Islet of Langerhans (tissue), 1 donor: Measurements from ENCODE around the gene URI1.

Source experiments
- FAIRE-seq: peaks from one replicate; lab custom pipeline; 2011; peaks lifted over from hg19 to GRCh38; lab: Jason Lieb, UNC

URI1 gene

GRCh38 chr19:30059741-30060457 is 117.9 kb downstream of the URI1 start:
- no peak for FAIRE-seq

- no peak for FAIRE-seq
Observed at GRCh38 chr19:30060531-30061222, 118.6 kb downstream of the URI1 start.

GRCh38 chr19:30061223-30062064 is 119.4 kb downstream of the URI1 start:
- FAIRE-seq, result no peak

GRCh38 chr19:30062065-30062906 is 120.2 kb downstream of the URI1 start:
- no peak for FAIRE-seq

GRCh38 chr19:30062907-30063649 is 121.0 kb downstream of the URI1 start:
- no peak for FAIRE-seq

- FAIRE-seq, result no peak
Observed at GRCh38 chr19:30063650-30064347, 121.8 kb downstream of the URI1 start.

- no peak for FAIRE-seq
Observed at GRCh38 chr19:30064348-30064699, 122.3 kb downstream of the URI1 start.

GRCh38 chr19:30064771-30065494 is 122.9 kb downstream of the URI1 start:
- no peak for FAIRE-seq

GRCh38 chr19:30065680-30066606 is 123.9 kb downstream of the URI1 start:
- FAIRE-seq, result no peak
